Ascending aorta (tissue), 2 donors: ENCODE data around the gene L1CAM. TPM values are rescaled to one million over a fixed set of nuclear protein-coding genes. Genes with fewer than 3 reads are reported as not detected.

Experiments used
- DNase-seq, 2 donors: peaks; one replicate each; pipeline ENCODE4 v3.0.0-alpha.2; 2019; ENCODE audit warnings: low spot score in 2 of 2
- H3K27ac ChIP-seq, 2 donors: fragments of 200-600 bp; sonication (generic); one replicate each; pipeline ENCODE4 v1.5.1; 2016 to 2017; ENCODE audit warnings: mild to moderate bottlenecking in 1 of 2
- H3K27me3 ChIP-seq: fragments of 200-600 bp; sonication (generic); one replicate; pipeline ENCODE4 v1.5.1; 2017
- H3K36me3 ChIP-seq, 2 donors: fragments of 200-600 bp; sonication (generic); one replicate each; pipeline ENCODE4 v1.5.1; 2016
- H3K4me1 ChIP-seq, 2 donors: fragments of 200-600 bp; sonication (generic); one replicate each; pipeline ENCODE4 v1.5.1; 2016 to 2017; ENCODE audit warnings: mild to moderate bottlenecking in 1 of 2
- H3K4me3 ChIP-seq, 2 donors: fragments of 200-600 bp; sonication (generic); one replicate each; pipeline ENCODE4 v1.5.1; 2016 to 2017; ENCODE audit warnings: mild to moderate bottlenecking in 1 of 2
- H3K9me3 ChIP-seq, 2 donors: fragments of 200-600 bp; sonication (generic); one replicate each; pipeline ENCODE4 v1.5.1; 2016
- CTCF ChIP-seq, 3 experiments: fragments of 200-600 bp in 2 of 3; fragments of 450-650 bp in 1 of 3; sonication (generic) in 2 of 3; IDR thresholded peaks; one replicate each; pipeline ENCODE4 v1.5.1; 2016 to 2019; ENCODE audit warnings: antibody characterized with exemption in 3 of 3, mild to moderate bottlenecking in 1 of 3, moderate library complexity in 1 of 3
- intact Hi-C: fragments of 100-400 bp; cut with DNase I; formaldehyde crosslinking; loops from one replicate; pipeline ENCODE4 v1.15.1; 2023
- total RNA-seq: library from RNA; depleted of rRNA; stranded (reverse); fragments of >200 nt; gene quantifications from one replicate; pipeline ENCODE4 v1.1.0, GENCODE V29; 2016

Gene L1CAM
- total RNA-seq, 1 donor from 2014 or later: 25.8 TPM

- DNase-seq: peak; percentile 37 to 87
- H3K27ac ChIP-seq: no peak overlapping the region
- peak in 2 of 3 experiments; percentile 57 to 65 for TF ChIP-seq CTCF (IDR thresholded peaks at IDR 0.05)
- intact Hi-C loops: loop anchor here (1.0 to 2.0 kb wide), 2 partner anchors 24 to 30 kb away; no protein-coding TSS in a partner anchor
- H3K36me3 ChIP-seq: no peaks in the 10 kb centered on the region
- no peaks in the 10 kb centered on the region for H3K9me3 ChIP-seq
- no peaks in the 10 kb centered on the region for H3K27me3 ChIP-seq
- H3K4me3 ChIP-seq: no peak overlapping the region
- H3K4me1 ChIP-seq: peaks cover 8 to 9% of the 10 kb centered on the region in 2 donors
Observed at GRCh38 chrX:153922932-153923857, 37.2 kb upstream of the L1CAM start.

GRCh38 chrX:153921511-153922446 lies 35.8 kb upstream of the L1CAM start:
- intact Hi-C loops: loop anchor here (2.0 kb wide), 1 partner anchor 25 kb away; no protein-coding TSS in a partner anchor
- peaks cover 5 to 6% of the 10 kb centered on the region in 2 donors for H3K4me1 ChIP-seq
- H3K4me3 ChIP-seq: no peak overlapping the region
- H3K9me3 ChIP-seq: no peaks in the 10 kb centered on the region
- H3K27me3 ChIP-seq: no peaks in the 10 kb centered on the region
- H3K36me3 ChIP-seq: no peaks in the 10 kb centered on the region
- H3K27ac ChIP-seq: no peak overlapping the region
- DNase-seq: no peak
- no peak for TF ChIP-seq CTCF (IDR thresholded peaks at IDR 0.05)

- intact Hi-C loops: no loop called here
- no peak overlapping the region for H3K4me3 ChIP-seq
- no peak overlapping the region for H3K27ac ChIP-seq
- H3K27me3 ChIP-seq: no peaks in the 10 kb centered on the region
- H3K36me3 ChIP-seq: no peaks in the 10 kb centered on the region
- H3K9me3 ChIP-seq: no peaks in the 10 kb centered on the region
- no peak for DNase-seq
- no peak for TF ChIP-seq CTCF (IDR thresholded peaks at IDR 0.05)
- peaks cover 3 to 5% of the 10 kb centered on the region in 2 donors for H3K4me1 ChIP-seq
Observed at GRCh38 chrX:153921070-153921469, 35.1 kb upstream of the L1CAM start.

- Histone ChIP-seq H3K27me3 (no peaks in the 10 kb centered on the region), H3K9me3 (no peaks in the 10 kb centered on the region), H3K4me1 (peaks cover 3 to 5% of the 10 kb centered on the region in 2 donors), H3K36me3 (no peaks in the 10 kb centered on the region), H3K27ac (no peak overlapping the region), H3K4me3 (no peak overlapping the region)
- DNase-seq: no peak
- intact Hi-C loops: no loop called here
- no peak for TF ChIP-seq CTCF (IDR thresholded peaks at IDR 0.05)
Observed at GRCh38 chrX:153920546-153920945, 34.6 kb upstream of the L1CAM start.

- TF ChIP-seq CTCF (IDR thresholded peaks at IDR 0.05): no peak
- no peak overlapping the region for H3K27ac ChIP-seq
- H3K4me1 ChIP-seq: peaks cover 3 to 5% of the 10 kb centered on the region in 2 donors
- DNase-seq: no peak
- H3K36me3 ChIP-seq: no peaks in the 10 kb centered on the region
- H3K27me3 ChIP-seq: no peaks in the 10 kb centered on the region
- no peak overlapping the region for H3K4me3 ChIP-seq
- no peaks in the 10 kb centered on the region for H3K9me3 ChIP-seq
- intact Hi-C loops: no loop called here
Observed at GRCh38 chrX:153919281-153919680, 33.3 kb upstream of the L1CAM start.
